SW480 (cell line): ENCODE measurements around the gene MAST1.
"Not testable (repeated sequence)": the region's sequence is repeated elsewhere in the genome, so short reads cannot be mapped to it uniquely, and the experiment has no call there.

Source experiments
- DNase-seq: peaks from one replicate; pipeline ENCODE4 v3.0.0-alpha.2; 2016; ENCODE audit warnings: low spot score

Gene MAST1

GRCh38 chr19:12838182-12838885 lies at the start of gene MAST1:
Gene MAST1 (plus strand): TSS chr19:12838515. CDS start chr19:12838573, 58 bp downstream.
- peak; percentile 58 for DNase-seq

GRCh38 chr19:12788682-12789097 lies 49.6 kb upstream of the MAST1 start:
- peak; percentile 58 for DNase-seq

GRCh38 chr19:12789098-12789903 lies 49.0 kb upstream of the MAST1 start:
- DNase-seq = peak; percentile 68

- peak; percentile 96 for DNase-seq
Observed at GRCh38 chr19:12789904-12790619, 48.3 kb upstream of the MAST1 start.

GRCh38 chr19:12790628-12791344 lies 47.5 kb upstream of the MAST1 start:
- DNase-seq = peak; percentile 26

- peak; percentile 93 for DNase-seq
Observed at GRCh38 chr19:12791345-12792050, 46.8 kb upstream of the MAST1 start, which contains the start of gene JUNB. Gene JUNB (plus strand): TSS chr19:12791486. CDS start chr19:12791772, 286 bp downstream.

- DNase-seq = peak; percentile 68
Observed at GRCh38 chr19:12792051-12792852, 46.1 kb upstream of the MAST1 start.

- no peak for DNase-seq
Observed at GRCh38 chr19:12792853-12793289, 45.4 kb upstream of the MAST1 start.

GRCh38 chr19:12793290-12794195 lies 44.8 kb upstream of the MAST1 start:
- DNase-seq = peak; percentile 90

GRCh38 chr19:12794196-12794941 lies 43.9 kb upstream of the MAST1 start:
- DNase-seq = peak; percentile 27

- DNase-seq = no peak
Observed at GRCh38 chr19:12794971-12795381, 43.3 kb upstream of the MAST1 start.

- peak; percentile 80 for DNase-seq
Observed at GRCh38 chr19:12796146-12797071, 41.9 kb upstream of the MAST1 start.

GRCh38 chr19:12797141-12797587 lies 41.2 kb upstream of the MAST1 start:
- DNase-seq = no peak

GRCh38 chr19:12797607-12798006 lies 40.7 kb upstream of the MAST1 start:
- DNase-seq = not testable (repeated sequence)

GRCh38 chr19:12799742-12800465 lies 38.4 kb upstream of the MAST1 start:
- no peak for DNase-seq

- DNase-seq = no peak
Observed at GRCh38 chr19:12800466-12800770, 37.9 kb upstream of the MAST1 start.
